Activated CD4-positive, alpha-beta T cell treated with anti-CD3 and anti-CD28 coated beads, Interleukin-2, amount 10 ng/mL, durations not matched to agents 24 days and 14 days (primary cell): ENCODE results near the gene NREP. TPM values are rescaled to one million over a fixed set of nuclear protein-coding genes. Genes with fewer than 3 reads are reported as not detected.

ENCODE experiments used
- DNase-seq: peaks from one replicate; pipeline ENCODE4 v3.0.0; 2022
- H3K27ac Mint-ChIP-seq: one replicate; pipeline ENCODE4 v1.8.0; 2022; ENCODE audit warnings: mild to moderate bottlenecking, mixed read lengths
- H3K27me3 Mint-ChIP-seq: one replicate; pipeline ENCODE4 v1.8.0; 2022; ENCODE audit warnings: mixed read lengths
- H3K36me3 Mint-ChIP-seq: one replicate; pipeline ENCODE4 v1.8.0; 2022; ENCODE audit warnings: low read depth, mild to moderate bottlenecking, mixed read lengths
- H3K4me1 Mint-ChIP-seq: one replicate; pipeline ENCODE4 v1.8.0; 2021; ENCODE audit warnings: mixed read lengths
- H3K4me3 Mint-ChIP-seq: one replicate; pipeline ENCODE4 v1.8.0; 2022; ENCODE audit warnings: mild to moderate bottlenecking, moderate library complexity, mixed read lengths
- H3K9me3 Mint-ChIP-seq: one replicate; pipeline ENCODE4 v1.8.0; 2021; ENCODE audit warnings: mixed read lengths
- intact Hi-C: fragments of 100-400 bp; cut with micrococcal nuclease; formaldehyde crosslinking; loops from one replicate; pipeline ENCODE4 v1.15.1; 2023
- total RNA-seq: library from RNA; stranded (reverse); gene quantifications from 2 replicates; pipeline ENCODE4 v1.2.3, GENCODE V29; 2022

The NREP gene
- total RNA-seq: 21.6 and 22.2 TPM in 2 replicates

- DNase-seq: peak; percentile 84
- Mint-ChIP-seq H3K4me1 (peaks cover 23% of the 10 kb centered on the region), H3K27me3 (peaks cover under 1% of the 10 kb centered on the region), H3K9me3 (no peaks in the 10 kb centered on the region), H3K27ac (peak within 1 kb of the TSS; percentile 93), H3K4me3 (peak within 1 kb of the TSS; percentile 89), H3K36me3 (peaks cover 8% of the 10 kb centered on the region)
- intact Hi-C loops: loop anchor here (1.0 to 10.0 kb wide), 9 partner anchors 16 to 1002 kb away; partner anchors contain the start of gene STARD4
These were observed at the start of gene NREP for GRCh38 chr5:111756581-111757354. Gene NREP (minus strand): TSS chr5:111757194. CDS start chr5:111755772, 1,422 bp downstream.

GRCh38 chr5:111806753-111807152 lies 49.8 kb upstream of the NREP start:
- no peaks in the 10 kb centered on the region for H3K9me3 Mint-ChIP-seq
- H3K27ac Mint-ChIP-seq: no peak overlapping the region
- no peak overlapping the region for H3K4me3 Mint-ChIP-seq
- peaks cover 8% of the 10 kb centered on the region for H3K27me3 Mint-ChIP-seq
- intact Hi-C loops: no loop called here
- H3K4me1 Mint-ChIP-seq: no peaks in the 10 kb centered on the region
- no peak for DNase-seq
- H3K36me3 Mint-ChIP-seq: no peaks in the 10 kb centered on the region

GRCh38 chr5:111806156-111806555 lies 49.2 kb upstream of the NREP start:
- Mint-ChIP-seq H3K27ac (no peak overlapping the region), H3K4me1 (no peaks in the 10 kb centered on the region), H3K27me3 (peaks cover 8% of the 10 kb centered on the region), H3K4me3 (no peak overlapping the region), H3K9me3 (no peaks in the 10 kb centered on the region), H3K36me3 (no peaks in the 10 kb centered on the region)
- no peak for DNase-seq
- intact Hi-C loops: no loop called here

- Mint-ChIP-seq H3K4me3 (no peak overlapping the region), H3K4me1 (no peaks in the 10 kb centered on the region), H3K36me3 (no peaks in the 10 kb centered on the region), H3K27ac (no peak overlapping the region), H3K9me3 (no peaks in the 10 kb centered on the region), H3K27me3 (peaks cover 8% of the 10 kb centered on the region)
- intact Hi-C loops: no loop called here
- no peak for DNase-seq
These were observed 48.1 kb upstream of the NREP start for GRCh38 chr5:111805071-111805470.

- intact Hi-C loops: no loop called here
- Mint-ChIP-seq H3K27ac (no peak overlapping the region), H3K9me3 (peaks cover 4% of the 10 kb centered on the region), H3K4me1 (no peaks in the 10 kb centered on the region), H3K27me3 (peaks cover 5% of the 10 kb centered on the region), H3K4me3 (no peak overlapping the region), H3K36me3 (no peaks in the 10 kb centered on the region)
- no peak for DNase-seq
These were observed 43.4 kb upstream of the NREP start for GRCh38 chr5:111800351-111800750.

- H3K4me3 Mint-ChIP-seq: no peak overlapping the region
- H3K36me3 Mint-ChIP-seq: no peaks in the 10 kb centered on the region
- peaks cover 4% of the 10 kb centered on the region for H3K9me3 Mint-ChIP-seq
- peaks cover 5% of the 10 kb centered on the region for H3K27me3 Mint-ChIP-seq
- no peaks in the 10 kb centered on the region for H3K4me1 Mint-ChIP-seq
- H3K27ac Mint-ChIP-seq: no peak overlapping the region
- intact Hi-C loops: no loop called here
- no peak for DNase-seq
These were observed 38.1 kb upstream of the NREP start for GRCh38 chr5:111795142-111795541.

GRCh38 chr5:111792471-111793058 lies 35.6 kb upstream of the NREP start:
- H3K4me3 Mint-ChIP-seq: no peak overlapping the region
- intact Hi-C loops: no loop called here
- DNase-seq: no peak
- no peaks in the 10 kb centered on the region for H3K4me1 Mint-ChIP-seq
- no peak overlapping the region for H3K27ac Mint-ChIP-seq
- H3K36me3 Mint-ChIP-seq: no peaks in the 10 kb centered on the region
- H3K9me3 Mint-ChIP-seq: peaks cover 4% of the 10 kb centered on the region
- peaks cover 4% of the 10 kb centered on the region for H3K27me3 Mint-ChIP-seq

GRCh38 chr5:111790295-111790694 lies 33.3 kb upstream of the NREP start:
- H3K4me1 Mint-ChIP-seq: no peaks in the 10 kb centered on the region
- no peak overlapping the region for H3K4me3 Mint-ChIP-seq
- no peak overlapping the region for H3K27ac Mint-ChIP-seq
- H3K27me3 Mint-ChIP-seq: peaks cover 11% of the 10 kb centered on the region
- H3K36me3 Mint-ChIP-seq: no peaks in the 10 kb centered on the region
- no peak for DNase-seq
- intact Hi-C loops: no loop called here
- no peaks in the 10 kb centered on the region for H3K9me3 Mint-ChIP-seq

- Mint-ChIP-seq H3K27me3 (peaks cover 17% of the 10 kb centered on the region), H3K9me3 (no peaks in the 10 kb centered on the region), H3K4me1 (peaks cover 3% of the 10 kb centered on the region), H3K4me3 (no peak overlapping the region), H3K27ac (no peak overlapping the region), H3K36me3 (no peaks in the 10 kb centered on the region)
- no peak for DNase-seq
- intact Hi-C loops: no loop called here
These were observed 30.0 kb upstream of the NREP start for GRCh38 chr5:111787006-111787405.

- Mint-ChIP-seq H3K4me1 (peaks cover 3% of the 10 kb centered on the region), H3K9me3 (no peaks in the 10 kb centered on the region), H3K27me3 (peaks cover 22% of the 10 kb centered on the region), H3K36me3 (no peaks in the 10 kb centered on the region), H3K4me3 (no peak overlapping the region), H3K27ac (no peak overlapping the region)
- no peak for DNase-seq
- intact Hi-C loops: no loop called here
These were observed 27.6 kb upstream of the NREP start for GRCh38 chr5:111784491-111785181.

GRCh38 chr5:111783537-111783936 lies 26.5 kb upstream of the NREP start:
- Mint-ChIP-seq H3K27me3 (peaks cover 22% of the 10 kb centered on the region), H3K27ac (no peak overlapping the region), H3K4me1 (peaks cover 3% of the 10 kb centered on the region), H3K36me3 (no peaks in the 10 kb centered on the region), H3K4me3 (no peak overlapping the region), H3K9me3 (no peaks in the 10 kb centered on the region)
- intact Hi-C loops: no loop called here
- DNase-seq: no peak

GRCh38 chr5:111782216-111782615 lies 25.2 kb upstream of the NREP start:
- peaks cover 3% of the 10 kb centered on the region for H3K4me1 Mint-ChIP-seq
- H3K27me3 Mint-ChIP-seq: peaks cover 29% of the 10 kb centered on the region
- no peaks in the 10 kb centered on the region for H3K9me3 Mint-ChIP-seq
- intact Hi-C loops: no loop called here
- no peak for DNase-seq
- H3K4me3 Mint-ChIP-seq: no peak overlapping the region
- H3K27ac Mint-ChIP-seq: no peak overlapping the region
- H3K36me3 Mint-ChIP-seq: no peaks in the 10 kb centered on the region

- peaks cover 3% of the 10 kb centered on the region for H3K4me1 Mint-ChIP-seq
- H3K36me3 Mint-ChIP-seq: no peaks in the 10 kb centered on the region
- H3K4me3 Mint-ChIP-seq: no peak overlapping the region
- no peaks in the 10 kb centered on the region for H3K9me3 Mint-ChIP-seq
- no peak for DNase-seq
- H3K27me3 Mint-ChIP-seq: peaks cover 30% of the 10 kb centered on the region
- no peak overlapping the region for H3K27ac Mint-ChIP-seq
- intact Hi-C loops: no loop called here
These were observed 24.2 kb upstream of the NREP start for GRCh38 chr5:111781200-111781599.

- no peak overlapping the region for H3K27ac Mint-ChIP-seq
- intact Hi-C loops: no loop called here
- no peaks in the 10 kb centered on the region for H3K36me3 Mint-ChIP-seq
- no peak overlapping the region for H3K4me3 Mint-ChIP-seq
- H3K4me1 Mint-ChIP-seq: peaks cover 3% of the 10 kb centered on the region
- H3K9me3 Mint-ChIP-seq: no peaks in the 10 kb centered on the region
- no peak for DNase-seq
- peaks cover 31% of the 10 kb centered on the region for H3K27me3 Mint-ChIP-seq
These were observed 22.9 kb upstream of the NREP start for GRCh38 chr5:111779922-111780292.
